ENCODE results near the gene ZIK1.

Gene ZIK1

GRCh38 chr19:57583521-57584416 is at the start of gene ZIK1:
TSS of gene ZIK1 (plus strand) at chr19:57584145. CDS start at chr19:57584357, 212 bp downstream.
- peak; percentile 63 for DNase-seq (ENCODE audit: low read depth)

- no peak for DNase-seq (ENCODE audit: low read depth)
Measured at GRCh38 chr19:57537953-57538547, 45.9 kb upstream of the ZIK1 start.

- DNase-seq (ENCODE audit: low read depth) = no peak
Measured at GRCh38 chr19:57546513-57546912, 37.4 kb upstream of the ZIK1 start.

GRCh38 chr19:57552432-57552831 is 31.5 kb upstream of the ZIK1 start:
- no peak for DNase-seq (ENCODE audit: low read depth)

GRCh38 chr19:57557659-57558058 is 26.3 kb upstream of the ZIK1 start:
- DNase-seq (ENCODE audit: low read depth) = no peak

GRCh38 chr19:57558525-57558924 is 25.4 kb upstream of the ZIK1 start:
- DNase-seq (ENCODE audit: low read depth) = no peak

- no peak for DNase-seq (ENCODE audit: low read depth)
Measured at GRCh38 chr19:57559008-57559403, 24.9 kb upstream of the ZIK1 start.

- DNase-seq (ENCODE audit: low read depth) = peak; percentile 53
Measured at GRCh38 chr19:57559404-57560025, 24.4 kb upstream of the ZIK1 start, which contains the start of gene ZNF550. TSS of gene ZNF550 (minus strand) at chr19:57559863. CDS start at chr19:57559682, 181 bp downstream.

GRCh38 chr19:57560049-57560491 is 23.9 kb upstream of the ZIK1 start:
- DNase-seq (ENCODE audit: low read depth) = peak; percentile 28

- no peak for DNase-seq (ENCODE audit: low read depth)
Measured at GRCh38 chr19:57563547-57563946, 20.4 kb upstream of the ZIK1 start.

- DNase-seq (ENCODE audit: low read depth) = no peak
Measured at GRCh38 chr19:57566396-57567265, 17.3 kb upstream of the ZIK1 start.

GRCh38 chr19:57570707-57571106 is 13.2 kb upstream of the ZIK1 start:
- DNase-seq (ENCODE audit: low read depth) = no peak

- no peak for DNase-seq (ENCODE audit: low read depth)
Measured at GRCh38 chr19:57572415-57572947, 11.5 kb upstream of the ZIK1 start.

GRCh38 chr19:57576661-57577060 is 7.3 kb upstream of the ZIK1 start:
- DNase-seq (ENCODE audit: low read depth) = no peak

GRCh38 chr19:57578487-57579205 is 5.3 kb upstream of the ZIK1 start, which contains the start of gene ZNF416:
TSS of gene ZNF416 (minus strand) at chr19:57578911. CDS start at chr19:57578704, 207 bp downstream.
- DNase-seq (ENCODE audit: low read depth) = peak; percentile 96

- DNase-seq (ENCODE audit: low read depth) = no peak
Measured at GRCh38 chr19:57583104-57583520, 833 bp upstream of the ZIK1 start.

- peak; percentile 56 for DNase-seq (ENCODE audit: low read depth)
Measured at GRCh38 chr19:57587529-57587928, 3.6 kb downstream of the ZIK1 start.

- DNase-seq (ENCODE audit: low read depth) = no peak
Measured at GRCh38 chr19:57599377-57599760, 15.4 kb downstream of the ZIK1 start.

- DNase-seq (ENCODE audit: low read depth) = peak; percentile 63
Measured at GRCh38 chr19:57599761-57600383, 15.9 kb downstream of the ZIK1 start, which contains the start of gene ZNF530. TSS of gene ZNF530 (plus strand) at chr19:57599885. CDS start at chr19:57604346, 4,461 bp downstream.

GRCh38 chr19:57606931-57607330 is 23.0 kb downstream of the ZIK1 start:
- DNase-seq (ENCODE audit: low read depth) = no peak
